IMR-90 (cell line): Measurements from ENCODE around the gene EEF1AKMT2. TPM values are rescaled to one million over a fixed set of nuclear protein-coding genes. Genes with fewer than 3 reads are reported as not detected.

Source experiments
- ATAC-seq: fragments of 200-7000 bp; cut with Tn5 transposase; 2 replicates; pipeline ENCODE4 v1.9.1; 2020; ENCODE audit warnings: low read depth, mild to moderate bottlenecking, moderate library complexity
- BruUV-seq: library from RNA; stranded (reverse); fragments of 400-500 nt; replicated peaks from 2 replicates; lab custom pipeline; 2021; lab: Mats Ljungman, UMichigan
- CTCF ChIA-PET: fragments of 300-600 bp; formaldehyde crosslinking; extraction: SDS; loops from one replicate; lab custom pipeline; 2021; ENCODE audit warnings: antibody characterized with exemption; lab: Yijun Ruan, JAX
- POLR2A ChIA-PET: fragments of 300-600 bp; sonication (Branson Sonifier 250); formaldehyde crosslinking; loops from one replicate; lab custom pipeline; 2022; ENCODE audit warnings: antibody characterized with exemption; ENCODE audit not compliant: unreplicated experiment; lab: Charles Lee
- DNase-seq: peaks from one replicate; pipeline ENCODE4 v3.0.0; 2013
- H2AFZ ChIP-seq: replicated peaks from 2 replicates; pipeline ENCODE3; 2013; ENCODE audit warnings: low read length, mild to moderate bottlenecking; ENCODE audit not compliant: poor library complexity
- H2AK5ac ChIP-seq: 2 replicates; pipeline ENCODE4 v1.6.1; 2013; ENCODE audit warnings: low read depth, low read length, inconsistent platforms
- H2AK9ac ChIP-seq: replicated peaks from 2 replicates; pipeline ENCODE3; 2013; ENCODE audit warnings: mild to moderate bottlenecking, low read depth, low read length, moderate library complexity; ENCODE audit not compliant: poor library complexity
- H2BK120ac ChIP-seq: 2 replicates; pipeline ENCODE4 v1.6.1; 2013; ENCODE audit warnings: low read depth, low read length, inconsistent platforms
- H2BK15ac ChIP-seq: 3 replicates; pipeline ENCODE4 v1.6.1; 2013; ENCODE audit warnings: low read depth, low read length, inconsistent platforms
- H2BK20ac ChIP-seq: 2 replicates; pipeline ENCODE4 v1.6.1; 2013; ENCODE audit warnings: low read depth, mild to moderate bottlenecking, inconsistent platforms, low read length, moderate library complexity
- H2BK5ac ChIP-seq: 2 replicates; pipeline ENCODE4 v1.6.1; 2013; ENCODE audit warnings: mild to moderate bottlenecking, low read depth, low read length, inconsistent platforms; ENCODE audit not compliant: poor library complexity, severe bottlenecking
- H3K14ac ChIP-seq: replicated peaks from 2 replicates; pipeline ENCODE4 v1.6.1; 2013; ENCODE audit warnings: low read depth, low read length, inconsistent platforms
- H3K18ac ChIP-seq: 2 replicates; pipeline ENCODE4 v1.6.1; 2013; ENCODE audit warnings: low read depth, low read length, control low read depth
- H3K23ac ChIP-seq: 2 replicates; pipeline ENCODE4 v1.6.1; 2013; ENCODE audit warnings: low read depth, low read length, inconsistent platforms
- H3K27ac ChIP-seq: 2 replicates; pipeline ENCODE4 v1.5.1; 2013; ENCODE audit warnings: mild to moderate bottlenecking, control low read depth, low read length; ENCODE audit not compliant: insufficient read depth
- H3K27me3 ChIP-seq: 2 replicates; pipeline ENCODE4 v1.6.1; 2013; ENCODE audit warnings: low read length; ENCODE audit not compliant: control insufficient read depth, insufficient read depth
- H3K36me3 ChIP-seq: 2 replicates; pipeline ENCODE4 v1.6.1; 2013; ENCODE audit warnings: low read length, mixed read lengths; ENCODE audit not compliant: control insufficient read depth, insufficient read depth
- H3K4ac ChIP-seq: 2 replicates; pipeline ENCODE4 v1.6.1; 2013; ENCODE audit warnings: low read depth, low read length, inconsistent platforms
- H3K4me1 ChIP-seq: 2 replicates; pipeline ENCODE4 v1.6.1; 2013; ENCODE audit warnings: low read length, mixed read lengths; ENCODE audit not compliant: control insufficient read depth, insufficient read depth
- H3K4me2 ChIP-seq: 2 replicates; pipeline ENCODE4 v1.6.1; 2013; ENCODE audit warnings: low read depth, mild to moderate bottlenecking, control low read depth, low read length, moderate library complexity
- H3K4me3 ChIP-seq: 2 replicates; pipeline ENCODE4 v1.5.1; 2013; ENCODE audit warnings: low read depth, mild to moderate bottlenecking, control low read depth, low read length, moderate library complexity; ENCODE audit not compliant: insufficient read depth
- H3K56ac ChIP-seq: 2 replicates; pipeline ENCODE4 v1.6.1; 2013; ENCODE audit warnings: low read length, inconsistent platforms; ENCODE audit not compliant: insufficient read depth; ENCODE audit errors: extremely low read depth
- H3K79me1 ChIP-seq, 2 experiments: 2 replicates each; pipeline ENCODE4 v1.6.1; 2013; ENCODE audit warnings: low read length in 2 of 2, inconsistent platforms in 1 of 2, low read depth in 1 of 2
- H3K9ac ChIP-seq: 2 replicates; pipeline ENCODE4 v1.6.1; 2013; ENCODE audit warnings: low read depth, low read length, control low read depth
- H3K9me1 ChIP-seq: 2 replicates; pipeline ENCODE4 v1.6.1; 2013; ENCODE audit warnings: low read length, inconsistent platforms; ENCODE audit not compliant: insufficient read depth
- H3K9me3 ChIP-seq: 2 replicates; pipeline ENCODE4 v1.6.1; 2013; ENCODE audit warnings: low read length; ENCODE audit not compliant: control insufficient read depth, insufficient read depth
- H4K20me1 ChIP-seq: 2 replicates; pipeline ENCODE4 v1.6.1; 2013; ENCODE audit warnings: low read length, inconsistent platforms; ENCODE audit not compliant: insufficient read depth
- H4K5ac ChIP-seq: 2 replicates; pipeline ENCODE4 v1.6.1; 2013; ENCODE audit warnings: mild to moderate bottlenecking, low read depth, low read length, control low read depth
- H4K8ac ChIP-seq, 2 experiments: 2 replicates each; pipeline ENCODE4 v1.6.1; 2013; ENCODE audit warnings: low read depth in 2 of 2, low read length in 2 of 2, control low read depth in 1 of 2, inconsistent platforms in 1 of 2
- H4K91ac ChIP-seq: 2 replicates; pipeline ENCODE4 v1.6.1; 2013; ENCODE audit warnings: low read depth, low read length, inconsistent platforms; ENCODE audit not compliant: insufficient read depth
- CEBPB ChIP-seq: IDR thresholded peaks from 2 replicates; pipeline ENCODE4 v1.6.1; 2012; ENCODE audit warnings: low read depth, low read length, improper control_type of control experiment
- MAFK ChIP-seq: IDR thresholded peaks from 2 replicates; pipeline ENCODE4 v1.6.1; 2012; ENCODE audit warnings: low read depth, low read length, improper control_type of control experiment
- MAZ ChIP-seq: IDR thresholded peaks from 2 replicates; pipeline ENCODE4 v1.6.1; 2012; ENCODE audit warnings: low read depth, mild to moderate bottlenecking, low read length, improper control_type of control experiment, moderate library complexity, borderline replicate concordance
- MXI1 ChIP-seq: IDR thresholded peaks from 2 replicates; pipeline ENCODE4 v1.6.1; 2012; ENCODE audit warnings: low read depth, mild to moderate bottlenecking, low read length, moderate library complexity, borderline replicate concordance
- NFE2L2 ChIP-seq: fragments of 150-350 bp; IDR thresholded peaks from 2 replicates; pipeline ENCODE4 v1.6.1; 2016; ENCODE audit warnings: low read depth, mild to moderate bottlenecking, low read length
- POLR2A ChIP-seq: IDR thresholded peaks from 2 replicates; pipeline ENCODE4 v1.6.1; 2012; ENCODE audit warnings: mild to moderate bottlenecking, low read depth, low read length
- RAD21 ChIP-seq: IDR thresholded peaks from 2 replicates; pipeline ENCODE4 v1.6.1; 2012; ENCODE audit warnings: low read length, improper control_type of control experiment
- RCOR1 ChIP-seq: IDR thresholded peaks from 2 replicates; pipeline ENCODE4 v1.6.1; 2012; ENCODE audit warnings: mild to moderate bottlenecking, low read length, improper control_type of control experiment; ENCODE audit not compliant: insufficient replicate concordance
- SMC3 ChIP-seq: fragments of 150-350 bp; IDR thresholded peaks from 2 replicates; pipeline ENCODE4 v1.6.1; 2016; ENCODE audit warnings: low read depth, mild to moderate bottlenecking, antibody characterized with exemption, low read length, moderate library complexity
- WGBS, 2 experiments: methylation state at CpG; one replicate each; pipeline versions ENCODE4 v1.1.5 to v1.1.7; 2013; ENCODE audit warnings: missing lambda C conversion rate in 2 of 2; ENCODE audit not compliant: insufficient read length in 1 of 2; ENCODE audit errors: extremely low coverage in 2 of 2; 5-methylcytosine and 5-hydroxymethylcytosine counted together
- dilution Hi-C: fragments of 300-500 bp; cut with HindIII; formaldehyde crosslinking; loops from one replicate; pipeline ENCODE4 v1.14.3; 2018; ENCODE audit warnings: low sequenced_read_pairs; ENCODE audit not compliant: unreplicated experiment
- in situ Hi-C: fragments of 300-500 bp; cut with MboI; formaldehyde crosslinking; loops from 3 replicates; pipeline ENCODE4 v1.14.3; 2019; ENCODE audit warnings: low sequenced_read_pairs, inconsistent platforms, mixed read lengths
- intact Hi-C: fragments of 100-400 bp; cut with micrococcal nuclease; formaldehyde crosslinking; loops from 2 replicates; pipeline ENCODE4 v1.10.0; 2022
- polyA plus RNA-seq, 3 experiments: library from polyadenylated mRNA; depleted of rRNA; stranded (reverse); fragments of >200 nt; gene quantifications; 2 replicates each; pipeline ENCODE4 v1.2.3, GENCODE V29; 2012; ENCODE audit warnings: low replicate concordance in 1 of 3
- total RNA-seq: library from RNA; depleted of rRNA; stranded (reverse); fragments of >200 nt; gene quantifications from 2 replicates; pipeline ENCODE4 v1.2.3, GENCODE V29; 2012
- TF ChIP-seq, protein P1 (sequence below): fragments of 150-350 bp; IDR thresholded peaks from 2 replicates; pipeline ENCODE4 v1.6.1; 2016; ENCODE audit warnings: low read depth, mild to moderate bottlenecking, low read length, moderate library complexity, borderline replicate concordance
- TF ChIP-seq, protein P2 (sequence below): fragments of 150-350 bp; IDR thresholded peaks from 2 replicates; pipeline ENCODE4 v1.6.1; 2017; ENCODE audit warnings: mild to moderate bottlenecking, antibody characterized with exemption, low read length, low read depth

EEF1AKMT2 gene
- total and polyA plus RNA-seq, 2 of the 4 experiments (the other 2 are of a cell fraction) = 9.7 to 12.7 TPM

DNA sequence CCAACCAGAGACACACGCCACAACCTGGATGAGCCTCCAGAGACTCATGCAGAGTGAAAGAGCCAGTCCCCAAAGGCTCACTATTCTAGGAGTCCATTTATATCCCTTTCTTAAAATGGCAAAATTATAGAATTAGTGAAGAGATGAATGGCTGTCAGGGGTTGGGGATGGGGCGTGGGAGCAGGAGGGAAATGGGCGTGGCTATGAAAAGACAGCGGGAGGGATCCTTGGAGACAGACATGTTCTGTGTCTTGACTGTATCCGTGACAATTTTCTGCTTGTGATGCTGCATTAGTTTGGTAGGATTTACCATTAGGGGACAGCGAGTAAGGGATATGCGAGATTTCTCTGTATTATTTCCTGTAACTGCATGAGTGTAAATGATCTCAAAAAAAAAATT, 80.5 kb downstream of the EEF1AKMT2 start:
- Histone ChIP-seq H2BK120ac (no peak overlapping the region), H3K79me1 (peaks cover 5 to 9% of the 10 kb centered on the region in 2 experiments; a peak in 3 of 4 replicates), H2AFZ (no peak overlapping the region), H2AK5ac (no peak overlapping the region), H3K4me3 (no peak overlapping the region), H4K20me1 (no peaks in the 10 kb centered on the region; the same call in 1 of the 2 replicates), H3K18ac (no peak overlapping the region), H3K4ac (no peak overlapping the region), H3K9ac (no peak overlapping the region), H3K4me1 (peaks cover 14% of the 10 kb centered on the region; the same call in 1 of the 2 replicates), H3K14ac (no peak overlapping the region), H3K27me3 (no peaks in the 10 kb centered on the region), H2BK5ac (no peak overlapping the region), H3K9me1 (peaks cover 11% of the 10 kb centered on the region; the same call in 1 of the 2 replicates), H4K5ac (no peak overlapping the region), H2BK20ac (no peak overlapping the region), H3K4me2 (no peak overlapping the region), H2AK9ac (no peak overlapping the region), H4K91ac (no peak overlapping the region), H3K27ac (no peak overlapping the region), H3K56ac (no peak overlapping the region), H4K8ac (no peak overlapping the region), H2BK15ac (no peak overlapping the region), H3K36me3 (peaks cover 3% of the 10 kb centered on the region; the same call in 1 of the 2 replicates), H3K9me3 (no peaks in the 10 kb centered on the region), H3K23ac (no peak overlapping the region)
- 100% methylated on average over 2 of the region's 7 CpGs; no CpG with 5 or more reads in 1 of the 2 experiments for WGBS, 2 experiments
- intact Hi-C loops (no loop called here), in situ Hi-C loops (no loop called here), dilution Hi-C loops (no loop called here)
- ATAC-seq = no peak
- CTCF ChIA-PET = no interaction called here
- TF ChIP-seq POLR2A (no peak), RAD21 (no peak), NFE2L2 (no peak), RCOR1 (no peak), MAFK (no peak), MXI1 (no peak), MAZ (no peak), SMC3 (no peak), CEBPB (no peak)
- TF ChIP-seq, protein P1, sequence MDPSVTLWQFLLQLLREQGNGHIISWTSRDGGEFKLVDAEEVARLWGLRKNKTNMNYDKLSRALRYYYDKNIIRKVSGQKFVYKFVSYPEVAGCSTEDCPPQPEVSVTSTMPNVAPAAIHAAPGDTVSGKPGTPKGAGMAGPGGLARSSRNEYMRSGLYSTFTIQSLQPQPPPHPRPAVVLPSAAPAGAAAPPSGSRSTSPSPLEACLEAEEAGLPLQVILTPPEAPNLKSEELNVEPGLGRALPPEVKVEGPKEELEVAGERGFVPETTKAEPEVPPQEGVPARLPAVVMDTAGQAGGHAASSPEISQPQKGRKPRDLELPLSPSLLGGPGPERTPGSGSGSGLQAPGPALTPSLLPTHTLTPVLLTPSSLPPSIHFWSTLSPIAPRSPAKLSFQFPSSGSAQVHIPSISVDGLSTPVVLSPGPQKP = no peak
- TF ChIP-seq, protein P2, sequence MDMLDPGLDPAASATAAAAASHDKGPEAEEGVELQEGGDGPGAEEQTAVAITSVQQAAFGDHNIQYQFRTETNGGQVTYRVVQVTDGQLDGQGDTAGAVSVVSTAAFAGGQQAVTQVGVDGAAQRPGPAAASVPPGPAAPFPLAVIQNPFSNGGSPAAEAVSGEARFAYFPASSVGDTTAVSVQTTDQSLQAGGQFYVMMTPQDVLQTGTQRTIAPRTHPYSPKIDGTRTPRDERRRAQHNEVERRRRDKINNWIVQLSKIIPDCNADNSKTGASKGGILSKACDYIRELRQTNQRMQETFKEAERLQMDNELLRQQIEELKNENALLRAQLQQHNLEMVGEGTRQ = no peak
- BruUV-seq = no TSS peak
- DNase-seq = no peak
- POLR2A ChIA-PET = no interaction called here
